ENCODE measurements around the gene ADCK1. TPM values are rescaled to one million over a fixed set of nuclear protein-coding genes. Genes with fewer than 3 reads are reported as not detected.

Gene ADCK1
- total RNA-seq, 6 donors from 2014 or later: 5.6 to 40.3 (median 9.2) TPM

DNA sequence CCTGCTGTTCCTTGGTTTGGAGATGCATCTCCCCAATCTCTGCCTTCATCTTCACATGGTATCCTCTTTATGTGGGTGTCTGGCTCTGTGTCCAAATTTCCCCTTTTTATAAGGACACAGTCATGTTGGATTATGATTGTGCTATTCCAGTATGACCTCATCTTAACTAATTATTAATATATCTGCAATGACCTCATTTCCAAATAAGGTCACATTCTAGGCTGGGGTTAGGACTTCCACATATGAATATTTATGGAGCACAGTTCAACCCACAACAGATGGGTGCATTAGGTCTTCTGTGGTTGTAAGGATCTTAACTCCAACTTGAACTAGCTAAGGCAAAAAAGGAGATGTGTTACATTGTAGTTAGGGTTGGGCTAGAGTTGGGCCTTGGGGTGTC is 69.4 kb downstream of the ADCK1 start:
- TF ChIP-seq POLR2A (IDR thresholded peaks at IDR 0.05) (no peak), CTCF (IDR thresholded peaks at IDR 0.05) (no peak), EP300 (IDR thresholded peaks at IDR 0.05) (no peak), POLR2AphosphoS5 (IDR thresholded peaks at IDR 0.05) (no peak)
- Histone ChIP-seq H3K9me3 (no peaks in the 10 kb centered on the region), H3K27ac (no peak overlapping the region), H3K4me3 (no peak overlapping the region), H3K27me3 (no peaks in the 10 kb centered on the region), H3K36me3 (no peaks in the 10 kb centered on the region), H3K4me1 (no peaks in the 10 kb centered on the region)
- ATAC-seq (ENCODE audit: low FRiP score in 2 of 2): no peak
- no peak for DNase-seq

GRCh38 chr14:77870646-77871045 is 70.7 kb downstream of the ADCK1 start:
- 62 to 86% methylated on average over 2 to 4 of the region's 4 CpGs for WGBS, 2 donors
- Histone ChIP-seq H3K9me3 (no peaks in the 10 kb centered on the region), H3K4me1 (no peaks in the 10 kb centered on the region), H3K36me3 (no peaks in the 10 kb centered on the region), H3K4me3 (no peak overlapping the region), H3K27me3 (no peaks in the 10 kb centered on the region), H3K27ac (no peak overlapping the region)
- no peak for TF ChIP-seq POLR2A (IDR thresholded peaks at IDR 0.05)
- no peak for TF ChIP-seq POLR2AphosphoS5 (IDR thresholded peaks at IDR 0.05)
- no peak for TF ChIP-seq CTCF (IDR thresholded peaks at IDR 0.05)
- no peak for TF ChIP-seq EP300 (IDR thresholded peaks at IDR 0.05)
- no peak for DNase-seq
- no peak for ATAC-seq (ENCODE audit: low FRiP score in 2 of 2)

- no peak for ATAC-seq (ENCODE audit: low FRiP score in 2 of 2)
- WGBS, 2 donors: 98% methylated on average over 6 to 7 of the region's 8 CpGs
- DNase-seq: no peak
Measured at GRCh38 chr14:77872152-77872551, 72.2 kb downstream of the ADCK1 start.

GRCh38 chr14:77872983-77873382 is 73.1 kb downstream of the ADCK1 start:
- no peak overlapping the region for H3K4me3 ChIP-seq
- H3K4me1 ChIP-seq: no peaks in the 10 kb centered on the region
- no peak for TF ChIP-seq CTCF (IDR thresholded peaks at IDR 0.05)
- no peak for TF ChIP-seq EP300 (IDR thresholded peaks at IDR 0.05)
- TF ChIP-seq POLR2A (IDR thresholded peaks at IDR 0.05): no peak
- TF ChIP-seq POLR2AphosphoS5 (IDR thresholded peaks at IDR 0.05): no peak
- WGBS, 2 donors: 89 to 98% methylated on average over 4 of the region's 4 CpGs
- no peaks in the 10 kb centered on the region for H3K36me3 ChIP-seq
- no peaks in the 10 kb centered on the region for H3K27me3 ChIP-seq
- H3K9me3 ChIP-seq: no peaks in the 10 kb centered on the region
- H3K27ac ChIP-seq: no peak overlapping the region
- ATAC-seq (ENCODE audit: low FRiP score in 2 of 2) (no peak), DNase-seq (no peak)

More at GRCh38 chr14:77872152-77872551, 72.2 kb downstream of the ADCK1 start:
- TF ChIP-seq POLR2A (IDR thresholded peaks at IDR 0.05): no peak
- TF ChIP-seq CTCF (IDR thresholded peaks at IDR 0.05): no peak
- TF ChIP-seq POLR2AphosphoS5 (IDR thresholded peaks at IDR 0.05): no peak
- TF ChIP-seq EP300 (IDR thresholded peaks at IDR 0.05): no peak
- Histone ChIP-seq H3K36me3 (no peaks in the 10 kb centered on the region), H3K9me3 (no peaks in the 10 kb centered on the region), H3K4me3 (no peak overlapping the region), H3K27me3 (no peaks in the 10 kb centered on the region), H3K27ac (no peak overlapping the region), H3K4me1 (no peaks in the 10 kb centered on the region)

- TF ChIP-seq POLR2AphosphoS5 (IDR thresholded peaks at IDR 0.05): no peak
- no peak for TF ChIP-seq EP300 (IDR thresholded peaks at IDR 0.05)
- TF ChIP-seq POLR2A (IDR thresholded peaks at IDR 0.05): no peak
- TF ChIP-seq CTCF (IDR thresholded peaks at IDR 0.05): no peak
- ATAC-seq (ENCODE audit: low FRiP score in 2 of 2): no peak
- WGBS, 2 donors: 57 to 76% methylated on average over 4 of the region's 4 CpGs
Measured at GRCh38 chr14:77878783-77879182, 78.9 kb downstream of the ADCK1 start.

More at GRCh38 chr14:77878783-77879182, 78.9 kb downstream of the ADCK1 start:
- no peak for DNase-seq
- Histone ChIP-seq H3K27ac (no peak overlapping the region), H3K27me3 (no peaks in the 10 kb centered on the region), H3K9me3 (no peaks in the 10 kb centered on the region), H3K36me3 (no peaks in the 10 kb centered on the region), H3K4me1 (no peaks in the 10 kb centered on the region), H3K4me3 (no peak overlapping the region)

Measured in upper lobe of left lung (tissue), 6 donors.